PC-3 (cell line): Measurements from ENCODE around the gene TWSG1. TPM values are rescaled to one million over a fixed set of nuclear protein-coding genes. Genes with fewer than 3 reads are reported as not detected.

Source experiments
- ATAC-seq: fragments of 200-7000 bp; cut with Tn5 transposase; 2 replicates; pipeline ENCODE4 v1.9.1; 2020; ENCODE audit warnings: mild to moderate bottlenecking, moderate library complexity
- BruUV-seq: library from RNA; stranded (reverse); fragments of 400-500 nt; replicated peaks from 2 replicates; lab custom pipeline; 2021; lab: Mats Ljungman, UMichigan
- CTCF ChIA-PET: fragments of 300-600 bp; sonication (Branson Sonifier 250); formaldehyde crosslinking; loops from one replicate; lab custom pipeline; 2022; ENCODE audit warnings: antibody characterized with exemption; lab: Charles Lee
- POLR2A ChIA-PET: fragments of 300-600 bp; sonication (Branson Sonifier 250); formaldehyde crosslinking; loops from one replicate; lab custom pipeline; 2022; ENCODE audit warnings: antibody characterized with exemption; ENCODE audit not compliant: unreplicated experiment; lab: Charles Lee
- DNase-seq: peaks from one replicate; pipeline ENCODE4 v3.0.0-alpha.2; 2015
- H2AFZ ChIP-seq: fragments of 300-600 bp; sonication (generic); 2 replicates; pipeline ENCODE4 v1.6.0; 2016; ENCODE audit warnings: antibody characterized with exemption, low read length
- H3F3A ChIP-seq: fragments of 300-600 bp; sonication (generic); one replicate; pipeline ENCODE4 v1.6.0; 2017; ENCODE audit warnings: antibody characterized with exemption, low read length, control low read depth, mild to moderate bottlenecking; ENCODE audit not compliant: unreplicated experiment
- H3K27ac ChIP-seq: fragments of 300-600 bp; sonication (generic); 2 replicates; pipeline ENCODE4 v1.5.1; 2016; ENCODE audit warnings: mild to moderate bottlenecking, low read length
- H3K27me3 ChIP-seq: fragments of 300-600 bp; sonication (generic); 2 replicates; pipeline ENCODE4 v1.6.1; 2016; ENCODE audit warnings: low read length, mixed read lengths
- H3K36me3 ChIP-seq: fragments of 300-600 bp; sonication (generic); 2 replicates; pipeline ENCODE4 v1.6.1; 2016; ENCODE audit warnings: low read depth, mixed run types, low read length, mixed read lengths
- H3K4me1 ChIP-seq: fragments of 300-600 bp; sonication (generic); 2 replicates; pipeline ENCODE4 v1.5.1; 2016; ENCODE audit warnings: low read length; ENCODE audit not compliant: insufficient read depth
- H3K4me2 ChIP-seq: fragments of 300-600 bp; sonication (generic); 2 replicates; pipeline ENCODE4 v1.6.0; 2016; ENCODE audit warnings: low read length
- H3K4me3 ChIP-seq: fragments of 300-600 bp; sonication (generic); 2 replicates; pipeline ENCODE4 v1.5.1; 2016; ENCODE audit warnings: mild to moderate bottlenecking, low read length, mixed read lengths
- H3K79me2 ChIP-seq: fragments of 300-600 bp; sonication (generic); 2 replicates; pipeline ENCODE4 v1.6.1; 2017; ENCODE audit warnings: low read length, mixed read lengths
- H3K9ac ChIP-seq: fragments of 300-600 bp; sonication (generic); 2 replicates; pipeline ENCODE4 v1.6.0; 2016; ENCODE audit warnings: mild to moderate bottlenecking, low read length
- H3K9me2 ChIP-seq: fragments of 300-600 bp; sonication (generic); replicated peaks from 2 replicates; pipeline ENCODE4 v1.6.1; 2016; ENCODE audit warnings: mixed run types, low read length, mixed read lengths
- H3K9me3 ChIP-seq: fragments of 300-600 bp; sonication (generic); 2 replicates; pipeline ENCODE4 v1.6.1; 2016; ENCODE audit warnings: low read length, mixed read lengths
- H4K20me1 ChIP-seq: fragments of 300-600 bp; sonication (generic); 2 replicates; pipeline ENCODE4 v1.6.1; 2016; ENCODE audit warnings: low read length, mixed read lengths
- EZH2 ChIP-seq: fragments of 300-600 bp; sonication (generic); IDR thresholded peaks from one replicate; pipeline ENCODE4 v1.6.1; 2017; ENCODE audit warnings: antibody characterized with exemption, mild to moderate bottlenecking, low read length; ENCODE audit not compliant: unreplicated experiment
- EZH2phosphoT487 ChIP-seq: fragments of 300-600 bp; sonication (generic); IDR thresholded peaks from 2 replicates; pipeline ENCODE4 v1.6.1; 2018; ENCODE audit warnings: mild to moderate bottlenecking, antibody characterized with exemption, low read length, borderline replicate concordance
- intact Hi-C: fragments of 100-400 bp; cut with micrococcal nuclease; formaldehyde crosslinking; loops from 2 replicates; pipeline ENCODE4 v1.9.0; 2023
- total RNA-seq: library from RNA; depleted of rRNA; stranded (reverse); fragments of >200 nt; gene quantifications from 2 replicates; pipeline ENCODE4 v1.2.3, GENCODE V29; 2014
- TF ChIP-seq, protein P1 (sequence below): fragments of 300-600 bp; sonication (generic); conservative IDR thresholded peaks from 2 replicates; pipeline ENCODE4 v1.5.1; 2017; ENCODE audit warnings: antibody characterized with exemption, low read depth, mild to moderate bottlenecking, low read length

Gene TWSG1
- total RNA-seq, 1 experiment from 2014 or later = 32.8 TPM

DNA sequence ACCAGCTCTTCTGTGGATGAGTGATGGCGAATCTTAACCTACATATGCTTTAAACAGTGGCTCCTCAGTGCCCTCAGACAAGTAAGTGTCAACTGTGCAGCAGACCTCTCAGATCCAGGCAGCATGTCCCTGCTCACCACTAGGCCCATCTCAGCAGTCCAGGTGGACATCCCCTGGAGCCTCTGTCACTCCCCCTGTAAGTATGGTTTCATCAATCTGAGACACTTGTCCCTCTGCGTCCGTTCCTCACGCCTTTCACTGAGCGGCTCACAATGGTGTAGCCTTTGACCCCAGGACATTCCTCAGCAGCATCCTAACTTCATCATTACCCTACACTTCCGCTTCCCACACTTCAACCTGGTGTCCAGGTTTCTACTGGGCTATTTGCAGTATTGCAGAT, 71.4 kb downstream of the TWSG1 start:
- no peak overlapping the region for H2AFZ ChIP-seq
- no peaks in the 10 kb centered on the region for H3K79me2 ChIP-seq
- no peak overlapping the region for H3K4me3 ChIP-seq
- POLR2A ChIA-PET = no interaction called here
- H3K4me2 ChIP-seq = no peak overlapping the region
- no peaks in the 10 kb centered on the region for H4K20me1 ChIP-seq
- no peaks in the 10 kb centered on the region for H3K4me1 ChIP-seq
- no peak for ATAC-seq
- BruUV-seq = no TSS peak
- H3F3A ChIP-seq = no peaks in the 10 kb centered on the region
- no peaks in the 10 kb centered on the region for H3K27me3 ChIP-seq
- CTCF ChIA-PET = no interaction called here
- 0 out of 2 replicates have a peak, but pooled peaks cover 4% of the 10 kb centered on the region for H3K9me3 ChIP-seq
- no peak overlapping the region for H3K9ac ChIP-seq
- no peaks in the 10 kb centered on the region for H3K36me3 ChIP-seq
- TF ChIP-seq EZH2 (no peak), EZH2phosphoT487 (no peak)
- TF ChIP-seq, protein P1, sequence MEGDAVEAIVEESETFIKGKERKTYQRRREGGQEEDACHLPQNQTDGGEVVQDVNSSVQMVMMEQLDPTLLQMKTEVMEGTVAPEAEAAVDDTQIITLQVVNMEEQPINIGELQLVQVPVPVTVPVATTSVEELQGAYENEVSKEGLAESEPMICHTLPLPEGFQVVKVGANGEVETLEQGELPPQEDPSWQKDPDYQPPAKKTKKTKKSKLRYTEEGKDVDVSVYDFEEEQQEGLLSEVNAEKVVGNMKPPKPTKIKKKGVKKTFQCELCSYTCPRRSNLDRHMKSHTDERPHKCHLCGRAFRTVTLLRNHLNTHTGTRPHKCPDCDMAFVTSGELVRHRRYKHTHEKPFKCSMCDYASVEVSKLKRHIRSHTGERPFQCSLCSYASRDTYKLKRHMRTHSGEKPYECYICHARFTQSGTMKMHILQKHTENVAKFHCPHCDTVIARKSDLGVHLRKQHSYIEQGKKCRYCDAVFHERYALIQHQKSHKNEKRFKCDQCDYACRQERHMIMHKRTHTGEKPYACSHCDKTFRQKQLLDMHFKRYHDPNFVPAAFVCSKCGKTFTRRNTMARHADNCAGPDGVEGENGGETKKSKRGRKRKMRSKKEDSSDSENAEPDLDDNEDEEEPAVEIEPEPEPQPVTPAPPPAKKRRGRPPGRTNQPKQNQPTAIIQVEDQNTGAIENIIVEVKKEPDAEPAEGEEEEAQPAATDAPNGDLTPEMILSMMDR = no peak
- intact Hi-C loops = no loop called here
- no peaks in the 10 kb centered on the region for H3K9me2 ChIP-seq
- H3K27ac ChIP-seq = no peak overlapping the region
- DNase-seq = no peak

DNA sequence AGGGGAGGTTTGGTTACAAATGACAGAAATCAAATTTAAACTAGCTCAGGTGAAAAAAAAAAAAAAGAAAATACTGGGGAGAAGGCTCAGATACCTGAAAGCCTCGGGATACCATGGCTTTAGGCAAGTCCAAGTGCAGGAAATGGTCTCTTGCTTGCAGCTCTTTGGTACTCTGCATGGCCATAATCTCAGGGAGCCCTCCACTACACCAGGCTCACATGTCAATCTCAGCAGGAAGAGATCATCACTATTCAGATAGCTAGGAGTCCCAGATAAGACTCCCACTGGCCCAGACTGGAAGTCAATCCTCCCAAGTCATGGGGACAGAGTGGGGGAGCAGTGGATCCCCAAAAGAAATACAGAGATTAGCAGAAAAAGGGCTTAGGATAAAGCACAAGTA, 75.9 kb downstream of the TWSG1 start:
- Histone ChIP-seq H3K27me3 (no peaks in the 10 kb centered on the region), H3F3A (no peaks in the 10 kb centered on the region), H4K20me1 (no peaks in the 10 kb centered on the region), H3K4me2 (no peak overlapping the region), H3K36me3 (no peaks in the 10 kb centered on the region), H2AFZ (no peak overlapping the region), H3K4me1 (no peaks in the 10 kb centered on the region), H3K79me2 (no peaks in the 10 kb centered on the region), H3K9me3 (0 out of 2 replicates have a peak, but pooled peaks cover 4% of the 10 kb centered on the region), H3K4me3 (no peak overlapping the region), H3K9ac (no peak overlapping the region), H3K27ac (no peak overlapping the region), H3K9me2 (no peaks in the 10 kb centered on the region)
- CTCF ChIA-PET = no interaction called here
- no TSS peak for BruUV-seq
- intact Hi-C loops = no loop called here
- POLR2A ChIA-PET = no interaction called here
- ATAC-seq (no peak), DNase-seq (no peak)
- TF ChIP-seq, protein P1 = no peak
- TF ChIP-seq EZH2phosphoT487 = no peak
- no peak for TF ChIP-seq EZH2

GRCh38 chr18:9413576-9413975, 79.0 kb downstream of the TWSG1 start:
- Histone ChIP-seq H3K4me2 (no peak overlapping the region), H3K36me3 (no peaks in the 10 kb centered on the region), H3K9me3 (0 out of 2 replicates have a peak, but pooled peaks cover 4% of the 10 kb centered on the region), H2AFZ (no peak overlapping the region), H3F3A (no peaks in the 10 kb centered on the region), H3K27me3 (no peaks in the 10 kb centered on the region), H3K4me1 (no peaks in the 10 kb centered on the region), H3K79me2 (no peaks in the 10 kb centered on the region), H4K20me1 (no peaks in the 10 kb centered on the region), H3K4me3 (no peak overlapping the region), H3K9ac (no peak overlapping the region), H3K27ac (no peak overlapping the region), H3K9me2 (no peaks in the 10 kb centered on the region)
- TF ChIP-seq EZH2 = no peak
- TF ChIP-seq, protein P1 = no peak
- no peak for TF ChIP-seq EZH2phosphoT487
- ATAC-seq (no peak), DNase-seq (no peak)
- ChIA-PET POLR2A (no interaction called here), CTCF (no interaction called here)
- no TSS peak for BruUV-seq
- intact Hi-C loops = no loop called here
